H1 (cell line): ENCODE data around the gene HOMER3. TPM values are rescaled to one million over a fixed set of nuclear protein-coding genes. Genes with fewer than 3 reads are reported as not detected.

Experiments
- CTCF ChIA-PET: fragments of 300-600 bp; sonication (Branson Sonifier 250); formaldehyde crosslinking; loops from one replicate; lab custom pipeline; 2021; ENCODE audit not compliant: partially characterized antibody; lab: Charles Lee
- POLR2A ChIA-PET: fragments of 300-600 bp; sonication (Branson Sonifier 250); formaldehyde crosslinking; loops from one replicate; lab custom pipeline; 2021; ENCODE audit warnings: inconsistent platforms; ENCODE audit not compliant: partially characterized antibody; lab: Charles Lee
- DNase-seq, 2 experiments: peaks; one replicate each; pipeline versions ENCODE4 v3.0.0 to v3.0.0-alpha.2; 2010 to 2022; ENCODE audit warnings: low spot score in 2 of 2, low read depth in 1 of 2, mixed read lengths in 1 of 2
- FAIRE-seq: peaks from 2 replicates; lab custom pipeline; 2011; peaks lifted over from hg19 to GRCh38; lab: Jason Lieb, UNC
- H2AFZ ChIP-seq: 2 replicates; pipeline ENCODE4 v1.8.1; 2012; ENCODE audit warnings: low read length, inconsistent platforms
- H2AK5ac ChIP-seq: 2 replicates; pipeline ENCODE4 v1.6.1; 2013; ENCODE audit warnings: low read depth, low read length
- H2BK120ac ChIP-seq: replicated peaks from 2 replicates; pipeline ENCODE3; 2013; ENCODE audit warnings: low read depth, low read length, inconsistent platforms
- H2BK12ac ChIP-seq: 2 replicates; pipeline ENCODE4 v1.6.1; 2013; ENCODE audit warnings: low read depth, low read length
- H2BK15ac ChIP-seq: 2 replicates; pipeline ENCODE4 v1.6.1; 2013; ENCODE audit warnings: low read length
- H2BK20ac ChIP-seq: 2 replicates; pipeline ENCODE4 v1.6.1; 2013; ENCODE audit warnings: low read length
- H2BK5ac ChIP-seq: 2 replicates; pipeline ENCODE4 v1.6.1; 2013; ENCODE audit warnings: low read depth, low read length
- H3K14ac ChIP-seq: 2 replicates; pipeline ENCODE4 v1.6.1; 2013; ENCODE audit warnings: inconsistent platforms; ENCODE audit not compliant: insufficient read length
- H3K18ac ChIP-seq: 2 replicates; pipeline ENCODE4 v1.6.1; 2013; ENCODE audit warnings: low read length; ENCODE audit errors: extremely low read depth
- H3K23ac ChIP-seq: 2 replicates; pipeline ENCODE4 v1.6.1; 2013; ENCODE audit warnings: inconsistent platforms; ENCODE audit not compliant: insufficient read length
- H3K23me2 ChIP-seq: 2 replicates; pipeline ENCODE4 v1.6.1; 2013; ENCODE audit warnings: low read depth, low read length
- H3K27ac ChIP-seq: 2 replicates; pipeline ENCODE4 v1.6.1; 2011; ENCODE audit warnings: low read depth, low read length, inconsistent platforms
- H3K27me3 ChIP-seq, 4 experiments: replicated peaks in 1 of 4; 1 replicate in 1 of 4; 2 replicates in 3 of 4; pipeline versions ENCODE4 v1.6.1 to v1.8.1; 2011 to 2013; ENCODE audit warnings: low read length in 3 of 4, mild to moderate bottlenecking in 3 of 4, inconsistent platforms in 2 of 4, mixed read lengths in 2 of 4, moderate library complexity in 1 of 4; ENCODE audit not compliant: control insufficient read depth in 3 of 4, insufficient read depth in 3 of 4; ENCODE audit errors: extremely low read depth in 1 of 4
- H3K36me3 ChIP-seq, 4 experiments: 2 replicates each; pipeline versions ENCODE4 v1.6.1 to v1.8.1; 2011 to 2013; ENCODE audit warnings: mild to moderate bottlenecking in 4 of 4, low read length in 3 of 4, moderate library complexity in 2 of 4, control low read depth in 1 of 4, inconsistent platforms in 1 of 4; ENCODE audit not compliant: insufficient read depth in 4 of 4, control insufficient read depth in 2 of 4
- H3K4ac ChIP-seq: replicated peaks from 2 replicates; pipeline ENCODE3; 2013; ENCODE audit warnings: low read length, low read depth, mixed read lengths, inconsistent platforms; ENCODE audit not compliant: insufficient read length
- H3K4me1 ChIP-seq, 4 experiments: replicated peaks in 1 of 4; 1 replicate in 1 of 4; 2 replicates in 3 of 4; pipeline versions ENCODE4 v1.6.1 to v1.8.1; 2011 to 2013; ENCODE audit warnings: low read length in 3 of 4, inconsistent platforms in 2 of 4, mixed read lengths in 1 of 4; ENCODE audit not compliant: insufficient read depth in 4 of 4, control insufficient read depth in 3 of 4
- H3K4me2 ChIP-seq, 2 experiments: 2 replicates each; pipeline versions ENCODE4 v1.6.1 to v1.8.1; 2011 to 2013; ENCODE audit warnings: low read depth in 2 of 2, low read length in 2 of 2, control low read depth in 1 of 2, inconsistent platforms in 1 of 2, mild to moderate bottlenecking in 1 of 2; ENCODE audit not compliant: insufficient read depth in 1 of 2
- H3K4me3 ChIP-seq, 4 experiments: fragments of 200-600, 300-600 bp in 1 of 4; sonication (generic), shearing (Covaris generic), sonication (Bioruptor Twin) in 1 of 4; 2 replicates each; pipeline versions ENCODE4 v1.5.1 to v1.8.1; 2011 to 2016; ENCODE audit warnings: low read length in 4 of 4, low read depth in 3 of 4, control low read depth in 2 of 4, inconsistent platforms in 2 of 4, mild to moderate bottlenecking in 2 of 4, mixed read lengths in 1 of 4, moderate library complexity in 1 of 4; ENCODE audit not compliant: insufficient read depth in 2 of 4; ENCODE audit errors: extremely low read depth in 1 of 4
- H3K56ac ChIP-seq: replicated peaks from 2 replicates; pipeline ENCODE3; 2013; ENCODE audit warnings: low read depth, mild to moderate bottlenecking, mixed read lengths, low read length, inconsistent platforms; ENCODE audit not compliant: insufficient read length
- H3K79me1 ChIP-seq: 2 replicates; pipeline ENCODE4 v1.6.1; 2013; ENCODE audit warnings: low read depth, low read length, control low read depth
- H3K79me2 ChIP-seq, 2 experiments: 2 replicates each; pipeline versions ENCODE4 v1.6.1 to v1.8.1; 2012 to 2013; ENCODE audit warnings: low read length in 2 of 2, mild to moderate bottlenecking in 2 of 2, inconsistent platforms in 1 of 2; ENCODE audit not compliant: insufficient read depth in 2 of 2, control insufficient read depth in 1 of 2
- H3K9ac ChIP-seq, 4 experiments: replicated peaks in 1 of 4; 1 replicate in 1 of 4; 2 replicates in 3 of 4; pipeline versions ENCODE4 v1.6.1 to v1.8.1; 2011 to 2013; ENCODE audit warnings: low read depth in 3 of 4, low read length in 3 of 4, control low read depth in 2 of 4, mild to moderate bottlenecking in 2 of 4, moderate library complexity in 2 of 4, inconsistent platforms in 1 of 4; ENCODE audit errors: extremely low read depth in 1 of 4
- H3K9me3 ChIP-seq, 2 experiments: 2 replicates each; pipeline versions ENCODE4 v1.6.1 to v1.8.1; 2012 to 2013; ENCODE audit warnings: mild to moderate bottlenecking in 2 of 2, moderate library complexity in 2 of 2, control low read depth in 1 of 2, inconsistent platforms in 1 of 2, low read depth in 1 of 2, low read length in 1 of 2, mixed read lengths in 1 of 2; ENCODE audit not compliant: insufficient read depth in 2 of 2
- H4K20me1 ChIP-seq, 2 experiments: replicated peaks in 1 of 2; 2 replicates each; pipeline versions ENCODE3 to v1.8.1; 2011 to 2013; ENCODE audit warnings: inconsistent platforms in 2 of 2, low read length in 2 of 2, mild to moderate bottlenecking in 1 of 2; ENCODE audit not compliant: insufficient read depth in 2 of 2, control insufficient read depth in 1 of 2
- H4K5ac ChIP-seq: 2 replicates; pipeline ENCODE4 v1.6.1; 2013; ENCODE audit warnings: low read length, low read depth, mixed read lengths, inconsistent platforms; ENCODE audit not compliant: insufficient read length
- H4K8ac ChIP-seq: 2 replicates; pipeline ENCODE4 v1.8.0; 2013; ENCODE audit warnings: mild to moderate bottlenecking, moderate library complexity, low read length, inconsistent platforms; ENCODE audit not compliant: insufficient read depth; ENCODE audit errors: extremely low read depth
- H4K91ac ChIP-seq: replicated peaks from 2 replicates; pipeline ENCODE3; 2013; ENCODE audit warnings: low read length, mixed read lengths, inconsistent platforms; ENCODE audit not compliant: insufficient read length
- ASH2L ChIP-seq: fragments of 200-600, 300-600 bp; sonication (generic); IDR thresholded peaks from one replicate; pipeline ENCODE4 v1.7.1; 2017; ENCODE audit warnings: low read length
- NANOG ChIP-seq: IDR thresholded peaks from 2 replicates; pipeline ENCODE4 v1.6.1; 2011; ENCODE audit warnings: low read length, low read depth, mild to moderate bottlenecking, inconsistent platforms; ENCODE audit not compliant: insufficient read depth, poor library complexity, severe bottlenecking
- WGBS, 2 experiments: shearing (Covaris generic) in 1 of 2; methylation state at CpG; one replicate each; pipeline versions ENCODE4 v1.1.6 to v1.1.7; 2013 to 2015; ENCODE audit warnings: low lambda C conversion rate in 2 of 2, mixed read lengths in 2 of 2, inconsistent platforms in 1 of 2, low coverage in 1 of 2, missing lambda C conversion rate in 1 of 2; ENCODE audit not compliant: insufficient replicate concordance in 2 of 2, insufficient coverage in 1 of 2, insufficient read length in 1 of 2; ENCODE audit errors: extremely low coverage in 1 of 2, missing lambda C conversion rate in 1 of 2; 5-methylcytosine and 5-hydroxymethylcytosine counted together
- polyA plus RNA-seq, 7 experiments: library from polyadenylated mRNA; depleted of rRNA in 3 of 7; stranded (reverse) in 5 of 7; unstranded in 2 of 7; fragments of >200 nt in 5 of 7; fragments of 200-250 nt in 2 of 7; gene quantifications; 1 replicate in 5 of 7; 2 replicates in 1 of 7; 4 replicates in 1 of 7; pipeline versions ENCODE4 v1.2.1 to v1.2.3, GENCODE V29; 2011 to 2013; ENCODE audit warnings: missing spikeins in 2 of 7, mixed read lengths in 2 of 7
- total RNA-seq: library from RNA; stranded (reverse); fragmentation: NEBNext Ultra II Directional; extraction: Animal tissue kit (Norgen Biotek cat#: 25700); gene quantifications from 2 replicates; pipeline ENCODE4 v1.2.1, GENCODE V29; 2021

The HOMER3 gene
- total and polyA plus RNA-seq, 2 of the 8 experiments (the other 6 are each of a cell fraction or from before 2014, with no cell fraction given) = 28.3 to 41.6 TPM

- 85% methylated on average over 11 of the region's 12 CpGs; no CpG with 5 or more reads in 1 of the 2 experiments for WGBS, 2 experiments
- H2BK12ac ChIP-seq = no peak overlapping the region
- H2AK5ac ChIP-seq = no peak overlapping the region
- H3K9me3 ChIP-seq = no peaks in the 10 kb centered on the region
- no peak overlapping the region for H2BK20ac ChIP-seq
- CTCF ChIA-PET = interaction anchor here (0.7 to 1.7 kb wide), 3 partner anchors 14 to 76 kb away, joined by 3 to 6 read pairs (median 4); no protein-coding TSS in a partner anchor
- H4K5ac ChIP-seq = no peak overlapping the region
- H3K4ac ChIP-seq = no peak overlapping the region
- POLR2A ChIA-PET = interaction anchor here (0.6 to 1.5 kb wide), 4 partner anchors 11 to 21 kb away, joined by 3 to 6 read pairs (median 3); no protein-coding TSS in a partner anchor
- no peak overlapping the region for H3K4me2 ChIP-seq
- H4K20me1 ChIP-seq = no peaks in the 10 kb centered on the region
- no peak overlapping the region for H2AFZ ChIP-seq
- no peaks in the 10 kb centered on the region for H3K36me3 ChIP-seq
- no peaks in the 10 kb centered on the region for H3K79me1 ChIP-seq
- no peak for TF ChIP-seq ASH2L
- TF ChIP-seq NANOG = no peak
- TF ChIP-seq, all 59 proteins: peak for 0
- FAIRE-seq (no peak), DNase-seq (no peak)
- H3K9ac ChIP-seq = no peak overlapping the region
- no peak overlapping the region for H3K27ac ChIP-seq
- H3K23me2 ChIP-seq = no peaks in the 10 kb centered on the region
- no peak overlapping the region for H3K23ac ChIP-seq
- no peak overlapping the region for H2BK5ac ChIP-seq
- no peaks in the 10 kb centered on the region for H3K27me3 ChIP-seq
- no peak overlapping the region for H3K14ac ChIP-seq
- H3K56ac ChIP-seq = no peak overlapping the region
- no peak overlapping the region for H4K8ac ChIP-seq
- no peak overlapping the region for H2BK120ac ChIP-seq
- no peaks in the 10 kb centered on the region for H3K4me1 ChIP-seq
- H2BK15ac ChIP-seq = no peak overlapping the region
- no peak overlapping the region for H3K18ac ChIP-seq
- no peaks in the 10 kb centered on the region for H3K79me2 ChIP-seq
- H4K91ac ChIP-seq = no peak overlapping the region
- no peak overlapping the region for H3K4me3 ChIP-seq
Measured at GRCh38 chr19:18972301-18972811, 31.3 kb upstream of the HOMER3 start.
